Naive thymus-derived CD8-positive, alpha-beta T cell (primary cell): ENCODE data around the gene HOXA7. TPM values are rescaled to one million over a fixed set of nuclear protein-coding genes. Genes with fewer than 3 reads are reported as not detected.

Experiments used
- ATAC-seq, 2 donors: fragments of 150-1000 bp; cut with Tn5 transposase in 1 of 2; sonication (Bioruptor Pico), chemical (Tn5 transposase) in 1 of 2; 1 replicate in 1 of 2; 2 replicates in 1 of 2; pipeline ENCODE4 v1.10.0; 2021; ENCODE audit warnings: mild to moderate bottlenecking in 2 of 2, moderate library complexity in 2 of 2
- POLR2A ChIA-PET: fragments of 350-600 bp; sonication (Branson Sonifier 250); formaldehyde crosslinking; loops from one replicate; lab custom pipeline; 2021; ENCODE audit warnings: antibody characterized with exemption; lab: Charles Lee
- DNase-seq, 10 donors: peaks; one replicate each; pipeline versions ENCODE4 v3.0.0 to v3.0.0-alpha.2; 2020 to 2022
- H3K27ac Mint-ChIP-seq, 10 donors: one replicate each; pipeline ENCODE4 v1.8.0; 2020 to 2022; ENCODE audit warnings: mild to moderate bottlenecking in 10 of 10, mixed read lengths in 10 of 10, moderate library complexity in 4 of 10, inconsistent platforms in 1 of 10
- H3K27me3 Mint-ChIP-seq, 5 donors: one replicate each; pipeline ENCODE4 v1.8.0; 2021 to 2022; ENCODE audit warnings: mixed read lengths in 5 of 5
- H3K36me3 Mint-ChIP-seq, 3 donors: one replicate each; pipeline ENCODE4 v1.8.0; 2020 to 2022; ENCODE audit warnings: mixed read lengths in 3 of 3, mild to moderate bottlenecking in 2 of 3, inconsistent platforms in 1 of 3
- H3K4me1 Mint-ChIP-seq, 4 donors: one replicate each; pipeline ENCODE4 v1.8.0; 2021 to 2022; ENCODE audit warnings: mixed read lengths in 4 of 4
- H3K4me3 Mint-ChIP-seq, 10 donors: one replicate each; pipeline ENCODE4 v1.8.0; 2020 to 2022; ENCODE audit warnings: mild to moderate bottlenecking in 10 of 10, mixed read lengths in 10 of 10, moderate library complexity in 6 of 10, inconsistent platforms in 1 of 10
- H3K9me3 Mint-ChIP-seq, 9 donors: one replicate each; pipeline ENCODE4 v1.8.0; 2020 to 2022; ENCODE audit warnings: mixed read lengths in 9 of 9, mild to moderate bottlenecking in 3 of 9, inconsistent platforms in 1 of 9, moderate library complexity in 1 of 9
- polyA plus RNA-seq, 3 donors: library from polyadenylated mRNA; unstranded; fragments of 300-500 nt; fragmentation: Illumina TruSeq; gene quantifications; one replicate each; pipeline ENCODE4 v1.2.3, GENCODE V29; 2021
- total RNA-seq, 8 experiments: library from RNA in 2 of 8; stranded (reverse) in 2 of 8; gene quantifications; one replicate each; pipeline ENCODE4 v1.2.3 and lab custom pipeline; 2021 to 2026

HOXA7 gene
- total and polyA plus RNA-seq, 5 experiments from 2014 or later, result not detected

DNA sequence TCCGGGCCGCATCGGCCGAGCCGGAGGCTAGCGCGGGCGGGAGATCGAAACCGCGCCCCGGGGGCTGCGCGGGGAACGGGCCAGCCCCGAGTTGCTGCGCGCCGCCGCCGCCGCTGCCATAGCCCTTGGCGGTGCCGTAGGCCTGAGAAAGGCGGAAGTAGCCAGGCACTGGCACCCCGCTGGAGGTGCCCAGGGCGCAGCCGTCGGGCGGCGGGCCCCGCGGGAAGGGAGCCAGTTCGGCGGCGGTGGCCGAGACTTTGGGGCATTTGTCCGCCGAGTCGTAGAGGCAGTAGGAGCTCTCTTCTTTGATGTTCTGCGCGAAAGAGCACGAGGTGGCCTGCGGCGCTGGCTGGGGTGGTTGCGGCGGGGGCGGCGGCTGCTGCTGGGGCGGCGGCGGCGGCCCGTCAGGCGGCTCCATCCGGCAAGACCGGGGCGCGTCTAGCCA, 17.1 kb upstream of the HOXA7 start:
- H3K9me3 Mint-ChIP-seq, result peaks cover 0 to 5% (median 0%) of the 10 kb centered on the region in 9 donors
- H3K36me3 Mint-ChIP-seq, result peaks cover 0 to 7% (median 4%) of the 10 kb centered on the region in 3 donors
- peak in 3 of 10 donors; percentile 38 to 64 (median 49) for DNase-seq
- peaks cover 37 to 83% (median 64%) of the 10 kb centered on the region in 5 donors for H3K27me3 Mint-ChIP-seq
- POLR2A ChIA-PET, result interaction anchor here (1.4 to 2.8 kb wide), 5 partner anchors 9 to 19 kb away, joined by 4 to 18 read pairs (median 9); partner anchors contain the start of gene HOXA11
- peak overlapping the region in 2 of 10 donors; percentile 14 to 61 for H3K4me3 Mint-ChIP-seq
- no peak overlapping the region for H3K27ac Mint-ChIP-seq
- H3K4me1 Mint-ChIP-seq, result peaks cover 14 to 33% (median 26%) of the 10 kb centered on the region in 4 donors
- ATAC-seq, result peak; percentile 71 to 75

GRCh38 chr7:27172823-27173510, 16.5 kb upstream of the HOXA7 start:
- peak in 2 of 10 donors; percentile 16 to 59 for DNase-seq
- Mint-ChIP-seq H3K27me3 (peaks cover 39 to 83% (median 63%) of the 10 kb centered on the region in 5 donors), H3K36me3 (peaks cover 0 to 7% (median 4%) of the 10 kb centered on the region in 3 donors), H3K4me1 (peaks cover 17 to 36% (median 30%) of the 10 kb centered on the region in 4 donors), H3K27ac (peak overlapping the region in 1 of 10 donors; percentile 80), H3K4me3 (peak overlapping the region; percentile 15 to 78 (median 56)), H3K9me3 (peaks cover 0 to 5% (median 0%) of the 10 kb centered on the region in 9 donors)
- POLR2A ChIA-PET, result interaction anchor here (1.4 to 2.8 kb wide), 5 partner anchors 10 to 20 kb away, joined by 4 to 18 read pairs (median 9); partner anchors contain the start of gene HOXA11
- peak; percentile 34 to 37 for ATAC-seq

GRCh38 chr7:27172315-27172774, 15.9 kb upstream of the HOXA7 start:
- POLR2A ChIA-PET, result interaction anchor here (1.2 to 2.8 kb wide), 3 partner anchors 12 to 20 kb away, joined by 3 to 18 read pairs (median 4); partner anchors contain the start of gene HOXA11
- Mint-ChIP-seq H3K36me3 (peaks cover 0 to 7% (median 4%) of the 10 kb centered on the region in 3 donors), H3K27ac (peak overlapping the region in 4 of 10 donors; percentile 5 to 80 (median 68))

GRCh38 chr7:27171637-27172314, 15.3 kb upstream of the HOXA7 start:
- Mint-ChIP-seq H3K36me3 (peaks cover 0 to 7% (median 4%) of the 10 kb centered on the region in 3 donors), H3K9me3 (peaks cover 0 to 5% (median 0%) of the 10 kb centered on the region in 9 donors), H3K4me3 (peak overlapping the region; percentile 55 to 78 (median 70)), H3K27ac (peak overlapping the region in 4 of 10 donors; percentile 5 to 89 (median 41)), H3K4me1 (peaks cover 19 to 48% (median 36%) of the 10 kb centered on the region in 4 donors), H3K27me3 (peaks cover 38 to 83% (median 67%) of the 10 kb centered on the region in 5 donors)
- POLR2A ChIA-PET, result interaction anchor here (1.2 to 2.8 kb wide), 3 partner anchors 13 to 21 kb away, joined by 3 to 18 read pairs (median 4); partner anchors contain the start of gene HOXA11
- DNase-seq (peak in 2 of 10 donors; percentile 17 to 57), ATAC-seq (no peak)

More at GRCh38 chr7:27172315-27172774, 15.9 kb upstream of the HOXA7 start:
- Mint-ChIP-seq H3K27me3 (peaks cover 38 to 83% (median 63%) of the 10 kb centered on the region in 5 donors), H3K4me3 (peak overlapping the region; percentile 33 to 78 (median 70)), H3K4me1 (peaks cover 17 to 43% (median 33%) of the 10 kb centered on the region in 4 donors), H3K9me3 (peaks cover 0 to 5% (median 0%) of the 10 kb centered on the region in 9 donors)
- DNase-seq, result peak in 2 of 10 donors; percentile 19 to 64
- ATAC-seq, result no peak

- ATAC-seq (no peak), DNase-seq (peak in 1 of 10 donors; percentile 9)
- peaks cover 0 to 5% (median 0%) of the 10 kb centered on the region in 9 donors for H3K9me3 Mint-ChIP-seq
- POLR2A ChIA-PET, result interaction anchor here (1.2 to 2.8 kb wide), 2 partner anchors 13 to 16 kb away, joined by 3 to 18 read pairs; partner anchors contain the start of gene HOXA11
- H3K36me3 Mint-ChIP-seq, result peaks cover 0 to 7% (median 4%) of the 10 kb centered on the region in 3 donors
- peak overlapping the region in 1 of 10 donors; percentile 21 for H3K27ac Mint-ChIP-seq
- peak overlapping the region in 6 of 10 donors; percentile 8 to 75 (median 34) for H3K4me3 Mint-ChIP-seq
- H3K4me1 Mint-ChIP-seq, result peaks cover 19 to 53% (median 39%) of the 10 kb centered on the region in 4 donors
- H3K27me3 Mint-ChIP-seq, result peaks cover 34 to 83% (median 62%) of the 10 kb centered on the region in 5 donors
Measured at GRCh38 chr7:27171325-27171636, 14.8 kb upstream of the HOXA7 start.

- Mint-ChIP-seq H3K4me1 (peaks cover 19 to 59% (median 43%) of the 10 kb centered on the region in 4 donors), H3K27ac (peak overlapping the region in 2 of 10 donors; percentile 16 to 40)
- DNase-seq, result no peak
Measured at GRCh38 chr7:27170426-27171324, 14.2 kb upstream of the HOXA7 start.

DNA sequence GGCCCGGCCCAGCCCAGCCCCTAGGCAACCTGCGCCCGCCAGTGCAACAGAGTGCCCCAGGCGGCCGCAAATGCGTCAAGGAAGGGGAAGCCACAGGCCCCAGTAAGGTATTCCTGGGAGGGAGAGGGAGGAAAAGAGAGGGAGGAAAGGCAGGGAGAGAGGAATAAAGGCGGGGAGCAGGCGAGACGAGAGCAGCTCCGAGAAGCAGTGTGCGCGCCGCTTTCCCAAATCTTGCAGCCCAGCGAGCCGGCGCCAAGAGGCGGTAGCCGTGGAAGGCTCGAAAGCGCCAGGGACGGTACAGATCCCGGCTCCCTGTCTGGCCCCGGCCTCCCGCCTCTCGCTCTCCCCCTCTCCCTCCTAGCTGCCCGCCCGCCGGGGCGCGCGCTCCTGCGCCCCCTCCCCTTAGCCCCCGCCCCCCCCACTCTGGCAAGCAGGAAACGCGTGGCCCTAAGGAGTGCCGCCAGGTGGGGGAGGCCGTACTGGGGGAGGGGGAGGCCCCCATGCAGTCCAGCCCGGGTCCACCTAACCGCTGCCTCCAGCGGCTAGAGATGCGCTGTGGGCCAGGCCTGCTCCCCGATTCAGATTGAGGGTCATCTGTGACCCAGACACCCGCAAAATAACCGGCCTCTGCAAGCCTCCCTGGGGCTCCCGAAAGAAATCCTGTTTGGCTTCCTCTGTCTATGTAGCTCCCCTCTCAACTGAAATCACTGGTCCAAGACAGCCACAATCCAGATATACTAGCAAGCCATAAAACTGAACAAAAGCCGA, 13.4 kb upstream of the HOXA7 start:
- Mint-ChIP-seq H3K4me1 (peaks cover 20 to 60% (median 45%) of the 10 kb centered on the region in 4 donors), H3K27ac (peak overlapping the region in 3 of 10 donors; percentile 40 to 71 (median 53)), H3K9me3 (peaks cover 0 to 8% (median 0%) of the 10 kb centered on the region in 9 donors), H3K36me3 (peaks cover 0 to 7% (median 4%) of the 10 kb centered on the region in 3 donors), H3K4me3 (peak overlapping the region in 8 of 10 donors; percentile 29 to 52 (median 35)), H3K27me3 (peaks cover 33 to 82% (median 56%) of the 10 kb centered on the region in 5 donors)
- DNase-seq, result peak in 1 of 10 donors; percentile 24
- ATAC-seq, result peak; percentile 2 to 15
- POLR2A ChIA-PET, result no interaction called here

More at GRCh38 chr7:27170426-27171324, 14.2 kb upstream of the HOXA7 start:
- Mint-ChIP-seq H3K4me3 (peak overlapping the region in 4 of 10 donors; percentile 29 to 52 (median 40)), H3K27me3 (peaks cover 37 to 83% (median 59%) of the 10 kb centered on the region in 5 donors), H3K9me3 (peaks cover 0 to 6% (median 0%) of the 10 kb centered on the region in 9 donors), H3K36me3 (peaks cover 0 to 7% (median 4%) of the 10 kb centered on the region in 3 donors)
- no peak for ATAC-seq
- POLR2A ChIA-PET, result interaction anchor here (0.6 kb wide), 1 partner anchor 22 kb away, joined by 3 read pairs; no protein-coding TSS in a partner anchor

- Mint-ChIP-seq H3K9me3 (peaks cover 0 to 8% (median 0%) of the 10 kb centered on the region in 9 donors), H3K27me3 (peaks cover 41 to 89% (median 64%) of the 10 kb centered on the region in 5 donors), H3K4me1 (peaks cover 24 to 72% (median 51%) of the 10 kb centered on the region in 4 donors), H3K27ac (peak overlapping the region in 6 of 10 donors; percentile 5 to 96 (median 52)), H3K36me3 (peaks cover 0 to 7% (median 4%) of the 10 kb centered on the region in 3 donors), H3K4me3 (peak overlapping the region; percentile 22 to 80 (median 56))
- ATAC-seq (peak in 1 of 2 donors; percentile 23), DNase-seq (peak in 2 of 10 donors; percentile 52 to 68)
- POLR2A ChIA-PET, result interaction anchor here (0.8 to 1.2 kb wide), 2 partner anchors 16 to 18 kb away, joined by 3 to 4 read pairs; no protein-coding TSS in a partner anchor
Measured at GRCh38 chr7:27168265-27168947, 11.9 kb upstream of the HOXA7 start.

- POLR2A ChIA-PET, result interaction anchor here (0.8 to 1.2 kb wide), 2 partner anchors 16 to 18 kb away, joined by 3 to 4 read pairs; no protein-coding TSS in a partner anchor
- Mint-ChIP-seq H3K36me3 (peaks cover 0 to 7% (median 4%) of the 10 kb centered on the region in 3 donors), H3K4me3 (peak overlapping the region in 4 of 10 donors; percentile 37 to 65 (median 52)), H3K9me3 (peaks cover 0 to 8% (median 0%) of the 10 kb centered on the region in 9 donors), H3K4me1 (peaks cover 24 to 72% (median 51%) of the 10 kb centered on the region in 4 donors), H3K27ac (peak overlapping the region in 3 of 10 donors; percentile 13 to 96 (median 91)), H3K27me3 (peaks cover 45 to 95% (median 69%) of the 10 kb centered on the region in 5 donors)
- DNase-seq (peak in 1 of 10 donors; percentile 6), ATAC-seq (no peak)
Measured at GRCh38 chr7:27167916-27168264, 11.4 kb upstream of the HOXA7 start.
